Measurements from ENCODE around the gene MDH2.
A peak's percentile ranks its signal among the peaks of the same experiment; 100 is the strongest.
"Not testable (repeated sequence)": the region's sequence is repeated elsewhere in the genome, so short reads cannot be mapped to it uniquely, and the experiment has no call there.

MDH2 gene

GRCh38 chr7:76108540-76109233 is 60.8 kb downstream of the MDH2 start:
- peak; percentile 48 for DNase-seq (ENCODE audit: low read depth)

- not testable (repeated sequence) for DNase-seq (ENCODE audit: low read depth)
Observed at GRCh38 chr7:76113042-76113630, 65.2 kb downstream of the MDH2 start.

GRCh38 chr7:76114742-76115141 is 66.8 kb downstream of the MDH2 start:
- not testable (repeated sequence) for DNase-seq (ENCODE audit: low read depth)
